Stimulated activated CD4-positive, alpha-beta T cell treated with anti-CD3 and anti-CD28 coated beads, Interleukin-2, amount 100 ng/mL, for 24 hours (primary cell): ENCODE results near the gene CAMTA1.

ENCODE experiments used
- DNase-seq, 2 donors: peaks; one replicate each; pipeline ENCODE4 v3.0.0-alpha.2; 2020

The CAMTA1 gene

DNA sequence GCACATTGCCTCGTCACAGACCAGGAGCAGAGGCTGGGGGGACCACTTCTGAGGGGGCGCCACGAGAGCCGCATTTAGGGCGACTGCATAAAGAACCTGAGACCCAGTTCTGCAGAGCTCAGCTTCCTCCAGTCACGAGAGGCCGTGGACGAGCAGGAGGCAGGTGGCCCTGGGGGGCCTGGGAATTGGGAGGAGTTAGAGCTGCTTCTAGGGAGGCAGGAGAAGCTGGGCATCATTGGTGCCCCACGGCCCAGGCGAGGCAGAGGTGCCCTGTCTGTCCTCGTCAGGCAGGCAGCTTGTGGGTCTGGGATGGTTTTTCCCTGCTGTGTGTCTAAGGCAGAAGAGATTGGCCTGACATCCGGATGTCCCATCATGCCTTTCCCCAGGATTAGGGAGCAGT, 389.3 kb downstream of the CAMTA1 start:
- DNase-seq = no peak

GRCh38 chr1:7174980-7175906, 390.0 kb downstream of the CAMTA1 start:
- no peak for DNase-seq

DNA sequence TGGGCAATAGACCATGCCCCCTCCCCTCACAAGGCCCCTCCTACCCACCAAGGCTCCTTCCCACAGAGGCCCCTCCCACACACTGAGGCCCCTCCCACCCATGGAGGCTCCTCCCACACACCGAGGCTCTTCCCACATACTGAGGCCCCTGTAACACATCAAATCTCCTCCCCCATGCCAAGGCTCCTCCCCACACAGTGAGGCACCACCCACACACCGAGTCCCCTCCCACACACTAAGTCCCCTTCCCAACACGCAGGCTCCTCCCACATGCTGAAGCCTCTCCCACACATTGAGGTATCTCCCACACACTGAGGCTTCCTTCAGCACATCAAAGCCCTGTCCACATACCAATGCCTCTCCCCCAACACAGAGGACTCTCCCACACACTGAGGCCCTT, 391.8 kb downstream of the CAMTA1 start:
- no peak for DNase-seq

GRCh38 chr1:7177438-7178146, 392.3 kb downstream of the CAMTA1 start:
- DNase-seq = no peak

DNA sequence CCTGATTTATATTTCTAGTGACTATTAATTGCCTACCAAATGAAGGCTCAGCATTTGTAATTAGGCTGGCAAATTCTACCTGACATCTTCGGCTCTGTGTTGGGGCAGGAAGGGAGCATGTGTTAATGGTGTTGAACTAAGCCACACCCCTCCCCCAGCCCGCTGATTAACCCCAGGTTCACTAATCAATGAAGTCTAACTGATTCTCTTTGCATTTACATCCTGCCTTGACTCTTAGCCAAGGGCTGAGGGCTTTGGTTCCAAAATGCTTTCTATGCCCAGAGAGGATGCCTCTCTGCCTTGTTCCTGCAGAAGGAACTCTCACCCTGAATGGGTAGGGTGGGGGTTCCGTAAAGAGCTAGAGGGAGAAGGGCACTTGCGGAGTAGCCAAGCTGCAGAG, 393.1 kb downstream of the CAMTA1 start:
- DNase-seq = no peak

DNA sequence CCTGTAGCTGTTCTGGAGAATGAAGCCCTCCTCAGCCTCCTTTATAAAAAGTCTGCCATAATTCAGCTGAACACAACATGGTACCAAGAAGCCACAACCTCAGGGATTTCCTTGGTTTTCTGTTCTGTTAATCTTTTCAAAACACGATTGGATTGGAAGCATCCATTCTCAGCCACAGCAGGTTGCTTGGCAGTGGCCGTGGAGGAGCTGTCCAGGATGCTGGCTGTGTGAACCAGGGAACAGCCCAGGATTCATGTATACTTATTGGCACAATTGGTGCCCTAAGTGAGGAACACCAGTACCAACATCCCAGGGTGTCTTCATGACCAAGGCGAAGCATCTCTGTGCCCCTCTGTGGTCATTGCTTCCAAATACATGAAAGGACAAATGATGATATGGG, 393.5 kb downstream of the CAMTA1 start:
- no peak for DNase-seq

DNA sequence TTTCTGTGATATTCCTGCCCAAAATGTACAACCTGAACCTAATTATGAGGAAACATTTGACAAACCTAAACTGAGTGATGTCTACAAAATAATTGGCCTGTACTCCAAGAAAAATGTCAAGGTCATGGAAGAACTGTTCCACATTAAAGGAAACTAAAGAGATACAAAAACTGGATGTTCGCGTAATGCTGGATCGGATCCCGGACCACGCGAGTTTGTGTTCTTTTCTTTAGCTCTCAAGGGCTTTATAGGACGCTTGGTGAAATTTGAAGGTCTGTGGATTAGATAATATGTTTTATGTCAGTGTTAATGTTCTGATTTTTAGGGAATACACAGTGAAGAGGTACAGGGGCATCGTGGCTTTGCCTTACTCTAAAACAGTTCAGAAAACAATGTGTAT, 400.5 kb downstream of the CAMTA1 start:
- DNase-seq = no peak

- no peak for DNase-seq
These were observed 401.3 kb downstream of the CAMTA1 start for GRCh38 chr1:7186382-7187111.

- no peak for DNase-seq
These were observed 401.8 kb downstream of the CAMTA1 start for GRCh38 chr1:7187112-7187493.

- DNase-seq = no peak
These were observed 405.0 kb downstream of the CAMTA1 start for GRCh38 chr1:7190261-7190660.

DNA sequence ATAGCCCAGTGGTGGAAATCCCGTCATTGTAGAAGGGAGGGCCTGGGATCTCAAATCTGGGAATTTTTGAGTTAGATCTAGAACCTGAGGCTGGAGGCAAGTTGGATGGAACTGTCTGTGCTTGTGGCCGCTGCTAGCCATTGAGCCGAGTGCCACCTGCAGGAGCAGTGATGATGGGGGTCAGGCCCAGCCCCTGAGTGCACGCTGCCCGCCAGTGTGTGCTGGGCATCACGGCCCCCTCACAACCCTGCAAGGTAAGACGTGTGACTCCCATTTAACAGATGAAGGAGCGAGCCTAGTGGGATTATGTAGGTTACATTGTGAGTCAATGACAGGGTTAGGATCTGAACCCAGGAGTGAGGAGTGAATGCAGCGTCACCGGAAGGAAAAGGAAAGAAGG, 407.2 kb downstream of the CAMTA1 start:
- no peak for DNase-seq

DNA sequence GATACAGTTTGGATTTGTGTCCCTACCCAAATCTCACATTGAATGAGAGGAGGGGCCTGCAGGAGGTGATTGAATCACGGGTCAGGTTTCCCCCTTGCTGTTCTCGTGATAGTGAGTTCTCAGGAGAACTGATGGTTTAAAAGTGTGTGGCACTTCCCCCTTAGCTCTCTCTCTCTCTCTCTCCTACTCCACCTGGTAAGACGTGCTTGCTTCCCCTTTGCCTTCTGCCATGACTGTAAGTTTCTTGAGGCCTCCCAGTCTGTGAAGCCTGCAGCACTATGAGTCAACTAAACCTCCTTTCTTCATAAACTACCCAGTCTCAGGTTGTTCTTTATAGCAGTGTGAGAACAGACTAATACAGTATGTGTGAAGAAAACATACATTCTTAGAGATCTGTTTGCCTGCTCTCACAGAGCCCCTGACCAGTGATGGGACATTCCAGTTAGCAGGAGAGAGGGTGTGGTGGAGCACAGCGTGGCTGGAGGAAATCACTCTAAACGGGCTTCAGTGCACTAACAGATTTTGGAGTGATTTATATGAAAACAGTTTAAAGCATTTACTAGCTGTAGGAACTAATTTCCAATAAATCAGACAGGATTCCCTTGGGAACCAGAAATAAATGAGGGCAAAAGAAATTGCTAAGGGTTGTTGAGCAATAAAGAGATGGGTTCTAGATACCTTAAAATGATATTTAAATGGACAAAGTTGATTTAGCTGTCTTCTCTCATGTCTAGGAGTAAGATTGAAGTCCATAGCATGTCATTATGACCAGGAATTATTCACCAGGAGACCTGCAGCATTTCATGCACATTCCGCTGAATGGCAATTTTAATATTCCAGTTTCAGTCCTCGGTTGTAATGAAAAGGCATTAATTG, 411.0 kb downstream of the CAMTA1 start:
- DNase-seq = no peak

GRCh38 chr1:7198664-7199063, 413.4 kb downstream of the CAMTA1 start:
- no peak for DNase-seq

- no peak for DNase-seq
These were observed 414.0 kb downstream of the CAMTA1 start for GRCh38 chr1:7199077-7199779.

GRCh38 chr1:7207875-7208646, 422.8 kb downstream of the CAMTA1 start:
- DNase-seq = peak in 1 of 2 donors; percentile 49

DNA sequence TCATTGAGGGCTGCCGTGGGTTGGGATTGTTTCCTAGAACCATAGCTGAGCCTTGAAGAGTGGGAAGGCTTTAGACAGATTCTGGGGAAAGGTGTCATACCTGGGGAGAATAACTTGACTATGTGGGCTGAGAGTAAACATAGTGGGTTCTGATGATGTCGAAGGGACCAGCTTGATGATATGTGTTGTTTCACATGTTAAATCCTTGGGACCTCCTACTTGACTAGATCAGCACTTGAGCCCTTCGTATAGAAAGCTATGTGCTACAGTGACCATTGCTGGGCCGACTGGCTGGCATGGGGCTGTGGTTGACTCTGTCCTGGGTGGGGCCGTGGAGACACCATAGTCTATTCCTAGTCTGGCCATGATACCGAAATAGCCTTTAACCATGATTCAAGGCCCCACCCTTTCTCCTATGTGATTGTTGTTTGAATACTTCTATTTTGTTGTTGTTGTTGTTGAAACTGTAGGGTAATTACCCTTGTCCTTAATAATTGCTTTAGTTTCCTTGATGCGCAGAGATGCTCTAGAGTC, 423.5 kb downstream of the CAMTA1 start:
- DNase-seq = no peak

DNA sequence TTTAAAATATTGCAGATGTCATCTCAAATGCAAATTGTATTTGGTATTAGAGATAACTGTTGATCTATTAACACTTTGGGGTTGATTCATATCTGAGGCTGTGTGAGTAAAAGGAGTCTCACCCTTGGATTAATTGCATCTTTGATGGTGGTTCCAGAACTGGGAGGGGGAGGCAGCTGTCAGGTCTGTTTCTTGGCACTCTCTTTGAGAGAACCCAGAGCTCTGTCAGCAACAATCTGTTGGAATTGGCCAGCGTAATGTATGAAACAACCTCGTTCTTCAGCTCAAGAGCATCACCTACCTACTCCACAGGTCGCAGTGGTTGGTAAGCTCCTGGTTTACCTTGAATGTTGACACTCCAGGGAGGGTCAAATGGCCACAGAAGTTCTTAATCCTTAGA, 424.1 kb downstream of the CAMTA1 start:
- DNase-seq = no peak

DNA sequence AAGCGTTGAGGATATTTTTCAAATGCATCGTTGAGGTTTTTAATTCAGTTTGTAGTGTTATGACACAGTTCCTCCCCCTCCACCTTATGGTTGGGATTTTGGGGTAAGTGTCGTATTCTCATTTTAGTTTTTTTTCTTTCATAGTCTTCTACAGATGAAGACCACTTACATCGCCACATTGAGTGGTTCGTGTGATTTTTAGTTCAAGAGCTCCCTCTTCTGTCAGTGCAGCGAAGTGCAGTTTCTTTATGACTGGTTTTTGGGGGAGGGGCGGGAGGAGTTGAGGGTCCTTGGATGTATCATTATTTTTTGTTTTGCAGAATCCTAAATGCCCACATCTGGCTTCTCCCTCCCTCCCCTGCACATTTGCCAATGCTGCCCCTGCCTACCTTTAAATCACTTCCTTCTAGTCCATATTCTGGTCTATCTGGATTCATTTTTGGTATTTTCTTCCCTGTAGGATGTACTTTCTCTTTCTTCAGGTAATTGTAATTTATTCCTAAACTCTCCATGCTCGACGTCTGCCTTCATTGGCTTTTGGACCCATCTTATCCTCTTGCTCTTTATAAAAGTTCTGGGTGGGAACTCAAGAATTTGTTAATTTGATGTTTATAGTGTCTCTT, 433.1 kb downstream of the CAMTA1 start:
- peak; percentile 25 to 32 for DNase-seq

GRCh38 chr1:7219031-7219430, 433.8 kb downstream of the CAMTA1 start:
- DNase-seq = no peak

GRCh38 chr1:7220007-7220406, 434.8 kb downstream of the CAMTA1 start:
- DNase-seq = no peak
